ENCODE measurements around the gene RDH14.

DNA sequence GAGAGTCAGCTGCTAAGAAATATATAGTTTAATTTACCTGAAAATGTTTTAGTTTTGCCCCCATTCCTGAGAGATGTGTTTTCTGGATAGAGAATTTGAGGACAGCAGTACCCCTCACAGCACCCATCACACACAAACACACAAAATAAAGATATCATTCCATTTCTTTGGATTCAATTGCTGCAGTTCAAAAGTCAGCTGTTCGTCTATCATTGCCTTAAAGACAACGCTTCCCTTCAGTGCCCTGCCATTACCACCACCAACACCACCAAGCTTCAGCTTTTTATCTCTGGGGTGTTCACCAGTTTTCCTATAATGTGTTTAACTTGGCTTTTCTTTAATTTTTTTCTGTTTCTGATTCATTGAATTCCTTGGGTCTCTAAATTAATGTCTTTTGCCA, 49.7 kb downstream of the RDH14 start:
- no peak for TF ChIP-seq POLR2AphosphoS5 (IDR thresholded peaks at IDR 0.05; ENCODE audit: low read depth, low read length)
- TF ChIP-seq, protein P1, sequence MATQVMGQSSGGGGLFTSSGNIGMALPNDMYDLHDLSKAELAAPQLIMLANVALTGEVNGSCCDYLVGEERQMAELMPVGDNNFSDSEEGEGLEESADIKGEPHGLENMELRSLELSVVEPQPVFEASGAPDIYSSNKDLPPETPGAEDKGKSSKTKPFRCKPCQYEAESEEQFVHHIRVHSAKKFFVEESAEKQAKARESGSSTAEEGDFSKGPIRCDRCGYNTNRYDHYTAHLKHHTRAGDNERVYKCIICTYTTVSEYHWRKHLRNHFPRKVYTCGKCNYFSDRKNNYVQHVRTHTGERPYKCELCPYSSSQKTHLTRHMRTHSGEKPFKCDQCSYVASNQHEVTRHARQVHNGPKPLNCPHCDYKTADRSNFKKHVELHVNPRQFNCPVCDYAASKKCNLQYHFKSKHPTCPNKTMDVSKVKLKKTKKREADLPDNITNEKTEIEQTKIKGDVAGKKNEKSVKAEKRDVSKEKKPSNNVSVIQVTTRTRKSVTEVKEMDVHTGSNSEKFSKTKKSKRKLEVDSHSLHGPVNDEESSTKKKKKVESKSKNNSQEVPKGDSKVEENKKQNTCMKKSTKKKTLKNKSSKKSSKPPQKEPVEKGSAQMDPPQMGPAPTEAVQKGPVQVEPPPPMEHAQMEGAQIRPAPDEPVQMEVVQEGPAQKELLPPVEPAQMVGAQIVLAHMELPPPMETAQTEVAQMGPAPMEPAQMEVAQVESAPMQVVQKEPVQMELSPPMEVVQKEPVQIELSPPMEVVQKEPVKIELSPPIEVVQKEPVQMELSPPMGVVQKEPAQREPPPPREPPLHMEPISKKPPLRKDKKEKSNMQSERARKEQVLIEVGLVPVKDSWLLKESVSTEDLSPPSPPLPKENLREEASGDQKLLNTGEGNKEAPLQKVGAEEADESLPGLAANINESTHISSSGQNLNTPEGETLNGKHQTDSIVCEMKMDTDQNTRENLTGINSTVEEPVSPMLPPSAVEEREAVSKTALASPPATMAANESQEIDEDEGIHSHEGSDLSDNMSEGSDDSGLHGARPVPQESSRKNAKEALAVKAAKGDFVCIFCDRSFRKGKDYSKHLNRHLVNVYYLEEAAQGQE (IDR thresholded peaks at IDR 0.05; ENCODE audit: insufficient read depth in 1 of 2, low read depth in 2 of 2, low read length in 1 of 2) = no peak
- TF ChIP-seq, protein P2, sequence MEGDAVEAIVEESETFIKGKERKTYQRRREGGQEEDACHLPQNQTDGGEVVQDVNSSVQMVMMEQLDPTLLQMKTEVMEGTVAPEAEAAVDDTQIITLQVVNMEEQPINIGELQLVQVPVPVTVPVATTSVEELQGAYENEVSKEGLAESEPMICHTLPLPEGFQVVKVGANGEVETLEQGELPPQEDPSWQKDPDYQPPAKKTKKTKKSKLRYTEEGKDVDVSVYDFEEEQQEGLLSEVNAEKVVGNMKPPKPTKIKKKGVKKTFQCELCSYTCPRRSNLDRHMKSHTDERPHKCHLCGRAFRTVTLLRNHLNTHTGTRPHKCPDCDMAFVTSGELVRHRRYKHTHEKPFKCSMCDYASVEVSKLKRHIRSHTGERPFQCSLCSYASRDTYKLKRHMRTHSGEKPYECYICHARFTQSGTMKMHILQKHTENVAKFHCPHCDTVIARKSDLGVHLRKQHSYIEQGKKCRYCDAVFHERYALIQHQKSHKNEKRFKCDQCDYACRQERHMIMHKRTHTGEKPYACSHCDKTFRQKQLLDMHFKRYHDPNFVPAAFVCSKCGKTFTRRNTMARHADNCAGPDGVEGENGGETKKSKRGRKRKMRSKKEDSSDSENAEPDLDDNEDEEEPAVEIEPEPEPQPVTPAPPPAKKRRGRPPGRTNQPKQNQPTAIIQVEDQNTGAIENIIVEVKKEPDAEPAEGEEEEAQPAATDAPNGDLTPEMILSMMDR (IDR thresholded peaks at IDR 0.05) = no peak
